ENCODE data around the gene PDE4D.
"Not testable (repeated sequence)": the region's sequence is repeated elsewhere in the genome, so short reads cannot be mapped to it uniquely, and the experiment has no call there.

PDE4D gene

DNA sequence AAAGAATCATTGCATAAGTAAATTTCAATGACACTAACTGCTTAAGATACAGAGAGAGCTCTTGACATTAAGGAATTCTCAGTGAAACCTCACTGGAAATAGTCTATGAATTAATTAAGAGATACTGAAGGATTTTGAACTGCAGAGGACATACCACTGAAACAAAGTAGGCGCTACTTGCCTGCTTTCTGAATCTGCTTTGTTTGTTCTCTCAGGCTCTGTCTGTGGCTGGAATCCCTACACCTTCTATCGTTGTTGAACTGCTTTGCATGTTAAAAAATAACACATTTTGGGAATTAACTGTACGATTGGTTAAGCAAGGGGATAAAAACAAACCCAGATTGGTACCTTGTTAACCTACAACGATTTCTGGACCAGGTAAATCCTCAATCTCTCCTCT is 435.2 kb downstream of the PDE4D start:
- no peak for DNase-seq

DNA sequence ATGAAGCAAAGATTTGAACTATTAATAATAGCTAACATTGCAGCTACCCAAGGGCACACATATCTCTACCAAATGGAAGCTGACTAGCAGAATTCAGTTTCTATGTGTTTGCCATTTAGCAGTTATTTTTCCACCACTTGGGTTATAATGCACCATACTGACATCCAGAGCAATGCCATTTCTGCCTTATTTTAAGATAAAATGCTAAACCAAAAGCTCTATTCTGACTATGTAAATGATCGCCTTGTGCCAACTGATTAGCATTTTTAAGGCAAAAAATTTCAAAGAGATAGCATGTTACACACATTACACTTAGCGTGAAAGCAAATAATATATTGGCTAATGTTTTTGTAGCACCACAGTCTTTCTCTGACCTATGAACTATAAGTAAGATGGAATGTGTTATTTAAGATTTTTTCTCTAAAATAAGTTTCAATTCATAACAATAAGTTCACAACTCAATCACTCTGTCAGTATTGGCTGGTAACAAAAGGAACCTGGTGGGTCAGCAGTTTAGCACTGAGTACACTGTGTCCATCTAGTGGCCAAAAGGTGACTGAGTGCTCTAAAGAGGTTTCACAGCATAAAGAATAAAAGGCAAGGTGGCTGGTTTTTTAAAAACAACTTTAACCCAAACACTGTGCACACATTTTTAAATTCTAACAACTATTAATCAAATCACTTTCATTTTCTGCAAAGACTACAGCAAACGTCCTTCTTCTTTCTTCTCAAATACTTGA is 443.5 kb downstream of the PDE4D start:
- no peak for DNase-seq

DNA sequence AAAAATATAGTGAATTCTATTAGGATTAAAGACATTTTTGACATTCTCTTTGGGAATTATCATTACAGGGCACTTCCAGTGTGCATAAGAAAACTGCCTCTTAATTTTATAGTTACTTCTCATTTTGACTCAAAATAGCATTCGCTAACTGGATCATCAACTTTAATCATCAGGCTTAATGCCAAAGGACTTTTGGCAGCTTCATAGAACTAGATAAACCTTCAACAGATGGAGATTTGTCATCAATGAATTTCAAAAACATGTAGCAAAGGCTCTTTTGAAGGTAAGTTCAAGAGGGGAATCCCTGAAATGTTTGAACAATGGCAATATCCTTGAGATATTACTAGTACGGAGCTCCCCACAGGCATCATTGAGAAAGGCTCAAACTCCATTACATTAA is 447.2 kb downstream of the PDE4D start:
- no peak for DNase-seq

DNA sequence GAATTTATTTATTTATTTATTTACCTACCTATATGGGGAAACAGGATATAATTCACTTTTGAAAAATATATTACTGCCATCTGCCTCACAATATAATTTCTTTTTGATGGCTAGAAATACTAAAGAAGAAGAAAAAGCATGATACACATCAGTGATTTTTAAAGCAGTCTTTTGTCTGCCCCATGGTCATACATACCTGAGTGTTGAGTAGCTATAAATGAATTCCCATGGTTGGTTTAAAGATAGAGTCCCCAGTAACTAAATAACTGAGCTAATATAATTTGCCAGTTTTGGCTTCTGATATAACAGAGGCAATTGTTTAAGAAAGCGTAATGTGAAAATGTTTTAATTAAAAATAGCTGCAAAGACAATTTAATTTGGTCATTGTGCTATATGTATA is 447.8 kb downstream of the PDE4D start:
- DNase-seq: no peak

DNA sequence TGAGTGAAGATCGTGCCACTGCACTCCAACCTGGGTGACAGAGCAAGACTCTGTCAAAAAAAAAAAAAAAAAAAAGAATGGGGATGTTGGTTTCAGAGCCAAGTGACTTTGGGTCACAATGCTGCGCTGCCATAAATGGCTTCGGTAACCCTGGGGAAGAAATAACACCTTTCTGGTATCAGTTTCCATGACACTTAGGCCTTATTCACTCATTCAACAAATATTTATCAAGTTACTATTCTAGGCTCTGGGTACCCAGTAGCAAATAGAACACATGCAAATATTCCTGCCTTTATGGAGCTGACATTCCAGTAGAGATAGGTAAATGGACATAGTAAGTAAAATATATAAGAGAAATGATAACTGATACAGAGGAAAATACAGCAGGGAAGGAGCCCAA is 454.2 kb downstream of the PDE4D start:
- DNase-seq: no peak

DNA sequence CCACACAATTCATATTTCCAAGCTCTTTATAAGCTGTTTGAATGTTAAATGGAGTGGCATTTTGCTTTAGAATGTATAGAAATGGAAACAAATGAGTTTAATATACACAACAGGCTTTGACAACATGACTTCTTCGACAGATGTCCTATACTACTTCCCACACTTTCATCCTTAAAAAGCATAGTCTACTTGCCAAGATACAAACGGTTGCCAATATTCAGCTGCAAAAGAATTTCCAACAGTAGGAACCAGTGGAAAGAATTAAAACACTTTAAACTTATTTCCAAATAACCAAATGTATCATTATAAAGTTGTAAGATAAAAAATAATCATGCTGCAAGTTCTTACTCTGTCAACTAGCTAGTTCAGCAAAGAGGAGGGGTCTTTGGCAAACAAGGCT is 456.4 kb downstream of the PDE4D start:
- DNase-seq: no peak

DNA sequence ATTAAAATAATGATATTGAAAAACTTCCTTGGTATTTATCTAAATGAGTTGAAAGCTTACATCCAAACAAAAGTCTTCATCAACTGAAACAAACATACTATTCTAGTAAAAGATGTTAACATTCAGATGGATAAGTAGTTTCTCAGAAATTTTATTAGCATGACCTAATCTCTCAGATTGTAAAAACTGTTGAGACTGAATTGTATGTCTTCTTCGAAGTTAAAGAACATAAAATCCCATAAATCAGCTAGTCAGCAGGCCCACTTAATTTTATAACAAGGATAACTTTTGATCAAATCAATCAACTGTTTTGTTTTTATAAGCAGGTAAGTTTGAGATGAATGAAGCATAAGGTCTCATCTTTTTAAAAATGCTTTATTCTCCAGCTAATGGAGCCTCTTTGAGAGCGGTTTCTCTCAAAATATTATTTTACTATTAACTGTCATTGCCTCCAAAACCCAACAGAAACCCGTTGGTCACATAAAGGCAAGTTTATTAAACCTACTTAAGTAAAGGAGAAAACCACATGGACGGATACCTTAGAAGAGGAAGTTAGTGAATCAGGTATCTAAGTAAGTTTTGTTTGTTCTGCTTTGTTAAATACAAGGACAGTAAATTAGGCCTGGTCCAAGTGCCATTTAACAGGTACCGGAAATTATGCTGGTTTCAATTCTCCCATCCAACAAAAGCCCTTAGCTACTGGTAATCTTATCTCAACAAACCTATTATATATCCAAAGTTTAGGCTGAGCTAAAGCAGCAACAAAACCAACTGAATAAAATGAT is 457.0 kb downstream of the PDE4D start:
- DNase-seq: no peak

DNA sequence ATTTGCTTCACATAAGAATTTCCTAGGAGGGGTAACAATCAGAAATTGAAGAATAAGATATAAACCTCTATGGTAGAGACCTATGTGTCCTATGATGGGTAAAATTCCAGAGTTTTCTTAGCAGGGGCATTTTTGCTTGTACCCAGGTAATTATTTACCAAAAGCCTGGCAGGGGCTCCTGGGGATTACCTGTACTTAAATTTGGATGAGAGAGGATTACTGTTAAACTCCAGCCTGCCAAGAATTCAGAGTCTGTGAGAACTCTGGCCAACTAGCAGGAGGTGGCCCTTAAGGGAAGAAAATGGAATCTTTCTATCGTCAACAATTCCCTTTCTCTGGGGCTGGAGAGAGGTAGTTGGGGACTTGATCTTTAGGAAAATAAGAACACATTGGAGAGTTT is 460.4 kb downstream of the PDE4D start:
- DNase-seq: no peak

DNA sequence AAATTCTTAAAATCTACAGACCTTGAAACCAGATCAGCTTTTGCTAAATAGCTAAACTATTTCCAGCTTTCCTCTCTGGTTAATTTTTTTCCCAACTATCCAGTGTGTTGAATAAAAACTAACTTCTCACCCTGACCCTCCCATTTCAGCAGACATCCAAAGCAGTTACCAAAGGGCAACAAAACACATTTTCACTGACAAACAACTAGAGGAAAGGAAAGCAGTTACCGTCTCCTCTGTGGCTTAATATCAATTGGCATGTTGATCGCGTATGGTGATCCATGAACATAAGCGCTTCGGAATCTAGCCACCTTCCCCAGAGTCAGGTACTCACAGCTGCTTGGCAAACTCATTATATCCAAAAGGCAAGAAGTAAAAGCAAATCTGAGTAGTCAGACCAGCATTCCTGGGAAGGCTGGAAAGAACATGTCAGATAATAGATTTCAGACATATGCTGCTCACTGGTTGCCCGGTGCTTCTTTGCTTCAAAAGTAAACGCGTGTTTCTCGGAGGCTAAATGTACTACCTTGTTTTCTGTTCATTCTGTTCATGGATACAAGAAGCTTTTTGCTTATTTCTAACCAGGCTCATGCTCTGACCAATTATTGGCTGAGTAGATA is 463.4 kb downstream of the PDE4D start:
- no peak for DNase-seq

DNA sequence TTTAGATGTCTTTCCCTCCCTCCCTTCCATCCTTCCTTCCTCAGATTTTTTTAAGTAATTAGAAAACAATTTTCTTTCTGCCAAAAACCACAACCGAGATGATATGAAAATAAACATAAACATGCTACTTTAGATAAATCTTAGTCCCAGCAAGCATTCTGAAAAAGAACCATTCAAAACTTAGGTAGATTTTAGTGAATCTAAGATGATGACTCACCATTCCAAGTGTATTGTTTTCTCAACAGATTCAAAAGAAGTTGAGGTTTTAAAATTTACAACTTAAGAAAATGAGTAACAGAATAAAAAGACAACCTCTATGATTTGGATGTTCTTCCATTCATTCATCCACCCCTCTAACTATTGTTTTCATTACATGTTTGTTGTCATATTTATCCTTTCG is 465.1 kb downstream of the PDE4D start:
- no peak for DNase-seq

DNA sequence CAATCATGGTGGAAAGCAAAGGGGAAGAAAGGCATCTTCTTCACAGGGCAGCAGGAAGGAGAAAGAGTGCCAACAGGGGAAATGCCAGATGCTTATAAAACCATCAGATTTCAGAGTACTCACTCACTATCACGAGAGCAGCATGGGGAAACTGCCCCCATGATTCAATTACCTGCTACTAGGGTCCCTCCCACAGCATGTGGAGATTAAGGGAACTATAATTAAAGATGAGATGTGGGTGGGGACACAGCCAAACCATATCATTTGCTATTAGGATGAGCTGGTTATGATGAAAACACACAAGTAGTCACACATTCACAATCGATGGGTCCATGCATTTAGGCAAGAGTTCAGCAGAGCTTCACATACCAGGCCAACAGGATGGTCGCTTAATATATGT is 469.0 kb downstream of the PDE4D start:
- DNase-seq: no peak

DNA sequence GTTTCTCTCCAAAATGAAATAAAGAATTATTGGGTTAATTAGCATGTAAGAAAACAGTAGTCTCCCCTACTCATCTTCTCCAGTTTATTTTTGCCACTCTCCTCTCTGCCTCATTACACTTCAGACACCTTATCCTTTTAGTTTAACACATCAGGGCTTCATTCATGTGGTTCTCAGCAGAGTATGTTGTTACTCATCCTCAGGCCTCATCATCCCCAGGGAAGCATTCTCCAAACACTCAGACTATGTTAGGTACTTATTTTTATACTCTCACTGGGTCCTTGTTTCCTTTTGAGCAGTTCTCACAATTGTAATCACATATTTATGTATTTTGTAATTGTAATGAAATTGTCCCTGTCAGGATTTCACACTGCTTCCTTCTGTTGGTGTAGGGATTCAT is 470.5 kb downstream of the PDE4D start:
- no peak for DNase-seq

DNA sequence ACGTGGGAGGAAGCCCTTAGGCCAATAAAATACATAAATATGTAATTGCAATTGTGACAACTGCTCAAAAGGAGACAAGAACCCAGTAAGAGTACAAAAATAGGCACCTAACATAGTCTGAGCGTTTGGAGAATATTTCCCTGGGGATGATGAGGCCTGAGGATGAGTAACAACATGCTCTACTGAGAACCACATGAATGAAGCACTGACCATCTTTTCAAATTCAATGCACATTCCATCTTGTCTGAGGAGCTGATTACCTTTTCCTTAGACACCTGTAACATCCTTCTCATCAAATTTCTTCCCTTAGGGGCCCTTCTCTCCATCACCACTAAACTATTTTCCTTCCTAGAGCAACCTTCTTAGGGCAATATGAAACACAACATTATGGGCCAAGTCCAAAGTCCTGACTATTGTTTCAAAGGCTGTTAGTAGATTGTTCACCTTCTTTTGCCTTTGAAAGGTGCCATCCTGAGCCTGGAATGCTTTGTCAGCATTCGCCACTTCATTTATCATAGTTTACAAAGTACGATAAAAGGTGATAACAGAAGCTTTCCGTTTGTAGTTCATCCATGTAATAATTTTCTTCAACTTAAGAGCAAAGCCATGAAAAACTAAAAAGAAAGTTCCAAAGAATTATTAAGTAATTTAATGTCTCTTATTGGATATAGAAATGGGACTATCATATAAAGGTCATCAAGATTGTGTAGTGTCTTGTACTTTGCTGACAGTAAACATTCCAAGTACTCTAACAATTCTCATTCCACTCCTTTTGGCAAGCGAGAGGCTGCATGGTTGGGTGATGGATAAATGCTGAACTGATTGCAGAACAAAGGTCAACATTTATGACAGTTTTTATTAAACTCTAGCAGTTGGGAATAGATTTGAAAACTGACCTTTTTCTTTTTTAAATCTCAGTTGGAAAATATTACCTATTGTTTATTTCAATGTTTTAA is 471.3 kb downstream of the PDE4D start:
- DNase-seq: no peak

DNA sequence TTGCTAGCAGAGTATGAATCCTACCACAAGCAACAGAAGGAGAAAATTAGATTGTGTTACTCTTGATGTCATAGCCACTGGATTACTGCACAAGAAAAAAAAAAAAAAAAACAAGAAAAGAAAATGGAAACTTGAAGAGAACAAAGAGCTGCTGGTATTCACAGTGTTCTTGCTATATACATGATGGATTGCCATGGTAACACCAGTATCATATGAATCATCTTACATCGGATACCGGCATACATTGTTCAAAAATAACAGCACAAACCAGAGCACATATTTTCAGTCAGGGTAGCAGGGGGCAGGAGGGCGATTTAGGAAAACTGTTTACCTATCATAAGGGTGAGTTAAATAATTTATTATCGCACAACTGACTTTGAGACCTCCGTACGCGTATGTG is 472.9 kb downstream of the PDE4D start:
- DNase-seq: no peak

DNA sequence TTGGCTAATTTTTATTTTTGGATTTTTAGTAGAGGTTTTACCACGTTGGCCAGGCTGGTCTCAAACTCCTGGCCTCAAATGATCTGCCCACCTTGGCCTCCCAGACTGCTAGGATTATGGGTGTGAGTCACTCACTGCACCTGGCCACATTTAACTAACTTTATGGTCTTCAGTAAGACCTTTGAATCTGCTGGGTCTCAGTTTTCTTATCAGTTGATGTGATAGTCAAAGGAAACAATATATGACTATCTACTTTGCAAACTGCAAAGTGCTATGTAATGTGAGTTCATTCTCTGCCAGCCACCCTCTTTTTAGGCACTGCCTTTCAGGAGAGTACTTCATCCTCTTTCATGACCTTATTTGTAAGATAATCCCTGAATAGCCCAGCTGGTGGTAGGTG is 474.7 kb downstream of the PDE4D start:
- DNase-seq: no peak

DNA sequence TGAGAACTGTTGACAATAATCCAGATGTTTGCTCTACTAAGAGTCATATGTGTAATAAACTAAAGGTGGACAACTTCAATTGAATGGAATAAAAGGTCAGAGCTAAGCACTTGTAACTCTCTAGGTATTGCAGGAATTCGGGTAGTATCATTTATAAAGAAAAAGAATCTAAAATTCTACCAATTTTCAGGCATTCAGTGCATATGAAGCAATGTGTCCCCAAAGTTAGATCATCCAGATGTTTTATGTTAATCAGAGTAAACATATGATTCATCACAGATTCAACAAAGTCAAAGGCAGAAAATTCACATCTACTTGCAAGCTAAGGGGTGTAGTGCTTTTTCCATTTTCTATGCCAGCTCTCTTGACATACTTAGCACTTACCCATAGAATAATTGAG is 477.1 kb downstream of the PDE4D start:
- DNase-seq: no peak

DNA sequence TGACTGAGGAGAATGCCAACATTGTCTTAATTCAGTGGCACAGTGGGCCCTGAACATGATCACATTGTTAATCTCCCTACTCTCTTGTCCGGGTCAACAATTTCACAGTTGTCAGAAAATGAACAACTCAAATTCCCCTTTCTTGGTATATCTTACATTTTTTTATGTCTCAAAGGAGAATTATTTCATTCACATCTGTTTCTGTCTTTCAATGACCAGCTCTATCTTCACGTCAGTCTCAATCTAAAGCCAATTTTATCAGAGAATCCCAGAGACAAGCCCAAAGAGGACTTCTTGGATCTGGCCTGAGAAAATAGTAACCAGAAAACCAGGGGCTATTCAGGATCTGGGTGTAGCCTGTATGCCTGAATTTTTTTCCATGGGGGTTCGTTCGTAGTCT is 477.5 kb downstream of the PDE4D start:
- no peak for DNase-seq

DNA sequence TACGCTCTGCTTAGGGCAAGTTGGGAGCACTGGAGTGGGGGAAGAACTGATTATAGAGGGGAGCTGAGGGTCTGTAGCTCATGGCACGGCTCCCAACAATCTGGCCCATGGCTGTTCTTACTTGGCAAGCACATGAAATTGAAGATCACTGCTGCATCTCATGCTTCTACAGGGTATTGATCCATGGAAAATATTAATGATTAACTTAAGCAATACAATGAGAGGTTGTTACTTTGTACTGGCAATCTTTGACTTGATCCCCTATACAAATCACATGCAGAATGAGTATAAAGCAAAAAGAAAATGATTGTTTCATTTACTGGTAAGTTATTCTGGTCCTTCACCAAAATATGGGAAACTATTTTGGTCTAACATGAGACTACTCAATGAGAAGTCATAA is 481.1 kb downstream of the PDE4D start:
- DNase-seq: no peak

DNA sequence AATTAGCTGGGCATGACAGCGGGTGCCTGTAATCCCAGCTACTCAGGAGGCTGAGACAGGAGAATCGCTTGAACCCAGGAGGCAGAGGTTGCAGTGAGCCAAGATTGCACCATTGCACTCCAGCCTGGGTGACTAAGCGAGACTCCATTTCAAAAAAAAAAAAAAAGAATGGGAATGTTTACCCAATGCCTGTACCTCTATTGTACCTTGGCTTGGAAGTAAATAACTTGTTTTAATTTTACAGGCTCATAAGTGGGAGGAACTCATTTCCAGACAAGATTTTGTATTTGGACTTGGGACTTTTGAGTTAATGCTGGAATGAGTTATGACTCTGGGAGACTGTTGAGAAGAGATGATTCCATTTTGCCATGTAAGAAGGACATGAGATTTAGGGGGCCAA is 484.5 kb downstream of the PDE4D start:
- DNase-seq: not testable (repeated sequence)

DNA sequence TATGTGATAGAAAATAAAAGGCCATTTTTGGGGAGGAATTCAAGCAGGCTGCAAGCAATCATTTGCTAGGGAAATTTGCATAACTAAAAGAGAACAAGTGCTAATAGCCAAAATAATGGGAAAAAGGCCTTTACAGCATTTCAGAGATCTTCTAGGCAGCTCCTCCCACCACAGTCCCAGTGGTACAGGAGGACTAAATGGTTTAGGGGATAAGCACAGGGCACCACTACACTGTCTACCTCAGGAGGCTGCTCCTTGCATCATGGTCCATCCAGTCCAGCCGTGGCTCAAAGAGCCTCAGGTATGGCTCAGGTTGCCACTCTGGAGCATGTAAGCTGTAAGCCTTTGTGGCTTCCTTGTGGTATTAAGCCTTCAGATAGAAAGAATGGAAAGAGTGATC is 485.6 kb downstream of the PDE4D start:
- no peak for DNase-seq

DNA sequence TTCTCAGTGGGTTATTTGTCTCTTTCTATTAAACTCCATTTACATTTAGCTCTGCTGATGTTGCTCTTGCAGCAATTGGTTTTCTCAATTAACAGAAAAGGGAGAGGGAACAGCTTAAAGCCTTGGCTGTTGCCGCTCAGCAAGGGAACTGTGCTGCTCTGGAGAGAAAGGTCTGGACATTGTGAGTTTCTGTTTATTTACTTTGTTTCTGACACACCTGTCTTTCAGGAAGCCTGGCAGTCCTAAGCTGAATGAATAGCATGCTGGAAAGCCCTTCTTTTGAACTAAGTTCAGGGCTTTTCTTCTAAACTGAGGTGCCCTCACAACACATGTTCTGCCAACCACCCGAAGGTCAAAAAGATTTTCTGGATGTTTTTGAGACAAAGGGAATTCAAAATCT is 491.9 kb downstream of the PDE4D start:
- DNase-seq: no peak

DNA sequence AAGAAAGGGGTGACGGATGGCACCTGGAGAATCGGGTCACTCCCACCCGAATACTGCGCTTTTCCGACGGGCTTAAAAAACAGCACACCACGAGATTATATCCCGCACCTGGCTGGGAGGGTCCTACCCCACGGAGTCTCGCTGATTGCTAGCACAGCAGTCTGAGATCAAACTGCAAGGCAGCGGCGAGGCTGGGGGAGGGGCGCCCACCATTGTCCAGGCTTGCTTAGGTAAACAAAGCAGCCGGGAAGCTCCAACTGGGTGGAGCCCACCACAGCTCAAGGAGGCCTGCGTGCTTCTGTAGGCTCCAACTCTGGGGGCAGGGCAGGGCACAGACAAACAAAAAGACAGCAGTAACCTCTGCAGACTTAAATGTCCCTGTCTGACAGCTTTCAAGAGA is 498.6 kb downstream of the PDE4D start:
- DNase-seq: not testable (repeated sequence)

All from NCI-H2171 (cell line).